DND-41 (cell line): Measurements from ENCODE around the gene CDC23.

Experiments used
- CTCF ChIP-seq: IDR thresholded peaks from 2 replicates; pipeline ENCODE4 v1.5.1; 2012; ENCODE audit warnings: borderline replicate concordance, low read length, moderate library complexity, mild to moderate bottlenecking; ENCODE audit not compliant: poor library complexity, severe bottlenecking; ENCODE audit errors: extremely low read depth
- EZH2 ChIP-seq: IDR thresholded peaks from 3 replicates; pipeline ENCODE4 v1.6.1; 2012; ENCODE audit warnings: borderline replicate concordance, low read depth, mild to moderate bottlenecking, moderate library complexity, low read length, inconsistent platforms; ENCODE audit not compliant: severe bottlenecking

- no peak for TF ChIP-seq CTCF
- no peak for TF ChIP-seq EZH2
These were observed at the start of gene CDC23 for GRCh38 chr5:138213161-138214029.
